H7 (cell line): ENCODE measurements around the gene CCDC127. TPM values are rescaled to one million over a fixed set of nuclear protein-coding genes. Genes with fewer than 3 reads are reported as not detected.

Source experiments
- DNase-seq: peaks from one replicate; pipeline ENCODE4 v3.0.0; 2012
- H3K27me3 ChIP-seq: 2 replicates; pipeline ENCODE4 v1.6.0; 2011; ENCODE audit warnings: mild to moderate bottlenecking, low read length; ENCODE audit not compliant: control insufficient read depth, insufficient read depth
- H3K36me3 ChIP-seq: replicated peaks from 2 replicates; pipeline ENCODE4 v1.5.1; 2011; ENCODE audit warnings: low read length; ENCODE audit not compliant: control insufficient read depth, insufficient read depth
- H3K4me3 ChIP-seq: 2 replicates; pipeline ENCODE4 v1.5.1; 2011; ENCODE audit warnings: low read depth, mild to moderate bottlenecking, control low read depth, low read length, moderate library complexity; ENCODE audit not compliant: insufficient read depth
- total RNA-seq: library from RNA; depleted of rRNA; stranded (reverse); fragments of >200 nt; shearing (Covaris generic); gene quantifications from 2 replicates; pipeline ENCODE4 v1.2.3, GENCODE V29; 2014

Gene CCDC127
- total RNA-seq, 1 experiment from 2014 or later = 3.3 TPM

GRCh38 chr5:159448-160172 is 58.3 kb downstream of the CCDC127 start:
- Histone ChIP-seq H3K27me3 (no peaks in the 10 kb centered on the region), H3K4me3 (no peak overlapping the region), H3K36me3 (peaks cover 29% of the 10 kb centered on the region)
- DNase-seq = peak; percentile 46

DNA sequence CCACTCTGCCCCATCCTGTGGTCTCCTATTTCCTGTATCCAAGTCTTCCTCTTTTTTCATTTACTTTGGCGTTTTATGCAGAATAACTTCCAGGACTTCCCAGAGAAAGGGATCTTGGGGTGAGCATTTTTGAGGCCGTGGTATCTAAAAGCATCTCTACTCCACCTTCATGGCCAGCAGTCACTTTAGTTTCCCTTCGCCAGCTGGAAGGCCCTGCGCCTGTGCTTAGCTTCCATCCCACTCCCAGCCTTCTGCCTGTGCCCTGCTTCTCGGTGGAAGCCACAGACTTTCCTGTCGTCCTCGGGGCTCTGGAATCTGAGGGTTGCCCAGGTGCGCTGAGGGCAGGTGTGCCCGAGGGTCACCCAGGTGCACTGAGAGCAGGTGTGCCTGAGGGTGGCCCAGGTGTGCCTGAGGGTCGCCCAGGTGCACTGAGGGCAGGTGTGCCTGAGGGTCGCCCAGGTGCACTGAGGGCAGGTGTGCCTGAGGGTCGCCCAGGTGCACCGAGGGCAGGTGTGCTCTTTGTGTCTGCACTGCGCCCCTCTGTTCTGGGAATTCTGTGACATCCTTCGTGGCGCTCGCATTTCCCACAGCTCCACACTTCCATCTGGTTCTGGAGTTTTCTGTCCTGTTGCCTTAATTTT is 59.0 kb downstream of the CCDC127 start:
- H3K4me3 ChIP-seq = no peak overlapping the region
- peak; percentile 55 for DNase-seq
- no peaks in the 10 kb centered on the region for H3K27me3 ChIP-seq
- H3K36me3 ChIP-seq = peaks cover 30% of the 10 kb centered on the region

GRCh38 chr5:157801-158200 is 60.2 kb downstream of the CCDC127 start:
- Histone ChIP-seq H3K36me3 (peaks cover 37% of the 10 kb centered on the region), H3K27me3 (no peaks in the 10 kb centered on the region), H3K4me3 (no peak overlapping the region)
- DNase-seq = peak; percentile 41

DNA sequence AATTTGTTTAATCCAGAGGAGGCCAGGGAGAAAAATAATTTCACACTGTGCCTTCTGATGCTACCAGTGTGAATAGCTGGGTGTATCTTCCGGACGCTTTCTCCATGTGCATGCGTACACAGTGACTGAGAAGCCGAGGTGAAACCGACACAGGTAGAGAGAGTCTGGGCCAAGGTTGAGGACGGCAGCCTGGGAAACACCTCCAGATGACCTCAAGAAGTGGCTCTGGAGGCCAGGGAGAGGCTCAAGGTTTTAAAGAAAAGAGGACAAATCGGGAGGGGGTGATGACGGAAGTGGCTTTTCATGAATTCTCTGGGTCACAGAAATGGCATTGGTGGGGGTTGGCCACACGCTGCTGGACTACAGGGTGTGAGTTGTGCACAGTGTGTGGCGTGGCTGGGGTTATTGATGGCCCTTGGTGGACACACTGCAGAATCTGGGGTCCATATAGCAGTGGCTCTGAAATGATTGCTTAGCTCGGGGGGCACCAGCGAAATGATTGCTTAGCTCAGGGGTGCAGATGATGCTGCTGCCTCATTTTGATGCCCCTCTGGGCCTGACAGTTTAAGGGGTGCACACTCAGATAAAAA is 60.7 kb downstream of the CCDC127 start:
- peak; percentile 18 for DNase-seq
- Histone ChIP-seq H3K36me3 (peaks cover 37% of the 10 kb centered on the region), H3K27me3 (no peaks in the 10 kb centered on the region), H3K4me3 (no peak overlapping the region)

DNA sequence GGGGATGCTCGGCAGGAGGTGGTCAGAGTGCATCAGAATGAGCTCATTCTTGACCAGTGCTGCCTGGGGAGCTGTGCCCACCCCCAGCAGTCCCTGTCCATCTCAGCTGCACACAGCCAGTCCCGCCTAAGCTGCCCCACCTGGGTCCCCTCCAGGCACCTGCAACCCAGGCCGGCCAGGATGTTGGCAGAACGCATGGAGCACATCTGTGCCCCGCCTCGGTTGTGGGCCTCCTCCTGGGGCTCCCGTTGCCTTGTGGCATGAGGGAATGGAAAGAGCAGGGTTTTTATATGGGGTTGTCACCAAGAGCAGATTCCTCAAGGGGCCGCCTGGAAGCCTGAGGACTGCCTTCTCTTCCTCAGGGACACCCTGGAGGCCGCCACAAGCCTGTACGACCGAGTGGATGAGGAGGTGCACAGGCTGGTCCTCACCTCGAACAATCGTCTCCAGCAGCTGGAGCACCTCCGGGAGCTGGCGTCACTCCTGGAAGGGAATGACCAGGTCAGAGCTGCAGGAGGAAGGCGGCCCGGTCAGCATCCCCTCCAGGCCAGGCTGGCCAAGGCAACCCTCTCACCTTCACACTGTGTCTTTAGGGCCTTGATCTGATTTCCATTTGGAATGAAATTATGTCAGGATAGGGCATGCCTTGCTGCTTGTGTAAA is 61.4 kb downstream of the CCDC127 start:
- Histone ChIP-seq H3K36me3 (peaks cover 37% of the 10 kb centered on the region), H3K27me3 (no peaks in the 10 kb centered on the region), H3K4me3 (no peak overlapping the region)
- peak; percentile 42 for DNase-seq

GRCh38 chr5:155651-156410 is 62.1 kb downstream of the CCDC127 start:
- H3K27me3 ChIP-seq = no peaks in the 10 kb centered on the region
- peaks cover 38% of the 10 kb centered on the region for H3K36me3 ChIP-seq
- no peak overlapping the region for H3K4me3 ChIP-seq
- peak; percentile 33 for DNase-seq

GRCh38 chr5:154826-155225 is 63.1 kb downstream of the CCDC127 start:
- peak; percentile 30 for DNase-seq
- H3K4me3 ChIP-seq = no peak overlapping the region
- peaks cover 35% of the 10 kb centered on the region for H3K36me3 ChIP-seq
- no peaks in the 10 kb centered on the region for H3K27me3 ChIP-seq

DNA sequence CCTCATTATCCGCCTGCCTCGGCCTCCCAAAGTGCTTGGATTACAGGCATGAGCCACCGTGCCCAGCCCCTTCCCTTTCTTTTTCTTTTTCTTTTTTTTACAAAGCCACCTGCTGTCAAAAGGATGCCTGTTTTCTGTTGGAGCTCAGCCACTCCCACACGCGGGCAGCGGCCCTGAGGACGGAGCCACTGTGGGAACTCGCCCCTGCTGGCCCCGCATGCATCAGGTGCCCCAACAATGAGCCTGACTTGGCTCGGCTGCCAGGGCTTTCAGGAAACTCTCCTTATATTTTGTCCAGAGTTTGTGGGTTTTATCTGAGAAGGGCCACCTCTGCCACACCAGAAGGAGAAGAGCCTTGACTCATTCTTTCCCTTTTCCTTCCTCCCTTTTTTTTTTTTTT is 63.7 kb downstream of the CCDC127 start:
- H3K4me3 ChIP-seq = no peak overlapping the region
- peaks cover 34% of the 10 kb centered on the region for H3K36me3 ChIP-seq
- DNase-seq = peak; percentile 67
- H3K27me3 ChIP-seq = no peaks in the 10 kb centered on the region

- DNase-seq = peak; percentile 19
- H3K36me3 ChIP-seq = peaks cover 34% of the 10 kb centered on the region
- no peak overlapping the region for H3K4me3 ChIP-seq
- no peaks in the 10 kb centered on the region for H3K27me3 ChIP-seq
Observed at GRCh38 chr5:153256-153655, 64.7 kb downstream of the CCDC127 start.

- Histone ChIP-seq H3K27me3 (no peaks in the 10 kb centered on the region), H3K4me3 (no peak overlapping the region), H3K36me3 (peaks cover 34% of the 10 kb centered on the region)
- no peak for DNase-seq
Observed at GRCh38 chr5:152077-152476, 65.9 kb downstream of the CCDC127 start.

DNA sequence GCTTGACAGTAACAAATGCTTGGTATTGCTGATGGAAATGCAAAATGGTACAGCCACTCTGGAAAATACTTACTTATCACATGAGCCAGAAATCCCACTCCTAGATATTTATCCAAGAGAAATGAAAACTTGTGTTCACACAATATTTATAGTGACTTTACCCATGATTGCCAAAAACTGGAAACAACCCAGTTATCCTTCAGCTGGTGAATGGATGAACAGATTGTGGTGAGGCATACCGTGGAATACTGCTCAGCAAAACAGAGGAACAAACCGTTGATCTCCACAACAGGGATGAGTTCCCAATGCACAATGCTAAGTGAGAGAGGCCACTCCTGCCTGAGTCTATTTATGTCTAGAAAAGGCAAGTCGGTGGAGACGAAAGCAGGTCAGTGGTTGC is 67.2 kb downstream of the CCDC127 start:
- Histone ChIP-seq H3K4me3 (no peak overlapping the region), H3K36me3 (peaks cover 29% of the 10 kb centered on the region), H3K27me3 (no peaks in the 10 kb centered on the region)
- DNase-seq = peak; percentile 5

DNA sequence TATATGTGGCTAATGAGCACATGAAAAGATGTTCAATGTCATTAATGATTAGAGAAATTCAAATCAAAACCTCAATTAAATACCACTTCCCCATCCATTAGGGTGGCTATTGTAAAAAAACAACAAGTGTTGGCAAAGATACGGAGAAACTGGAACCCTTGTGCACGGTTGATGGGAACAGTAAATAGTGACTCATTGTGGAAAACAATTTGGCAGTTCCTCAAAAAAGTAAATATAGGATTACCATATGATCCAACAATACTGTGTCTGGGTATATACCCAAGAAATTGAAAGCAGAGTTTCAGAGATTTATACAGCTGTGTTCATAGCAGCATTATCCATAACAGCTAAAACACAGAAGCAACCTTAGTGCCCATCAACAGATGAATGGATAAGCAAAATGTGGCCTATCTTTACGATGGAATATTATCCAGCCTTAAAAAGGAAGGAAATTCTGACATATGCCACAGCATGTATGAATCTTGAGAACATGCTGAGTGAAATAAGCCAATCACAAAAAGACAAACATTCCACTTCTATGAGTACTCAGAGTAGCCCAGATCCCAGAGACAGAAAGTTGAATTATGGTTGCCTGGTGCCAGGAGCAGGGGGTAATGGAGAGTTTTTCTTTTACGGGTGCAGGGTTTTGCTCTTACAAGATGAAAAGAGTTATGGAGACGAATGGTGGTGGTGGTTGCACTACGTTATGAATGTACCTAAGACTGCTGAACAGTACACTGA is 68.0 kb downstream of the CCDC127 start:
- no peak overlapping the region for H3K4me3 ChIP-seq
- H3K36me3 ChIP-seq = peaks cover 27% of the 10 kb centered on the region
- no peak for DNase-seq
- H3K27me3 ChIP-seq = no peaks in the 10 kb centered on the region

DNA sequence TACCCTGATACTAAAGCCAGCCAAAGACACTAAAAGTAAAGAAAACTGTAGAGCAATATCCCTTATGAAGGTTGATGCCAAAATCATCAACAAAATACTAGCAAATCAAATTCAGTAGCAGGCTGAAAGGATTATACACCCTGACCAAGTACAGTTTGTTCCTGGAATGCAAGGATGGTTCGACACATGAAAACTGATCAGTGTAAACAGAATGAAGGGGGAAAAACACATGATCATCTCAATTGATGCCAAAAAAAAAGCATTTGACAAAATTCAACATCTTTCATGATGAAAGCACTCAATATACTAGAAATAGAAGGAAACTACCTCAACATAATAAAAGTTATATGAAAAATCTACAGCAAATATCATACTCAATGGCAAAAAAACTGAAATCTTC is 70.2 kb downstream of the CCDC127 start:
- no peak for DNase-seq
- Histone ChIP-seq H3K27me3 (no peaks in the 10 kb centered on the region), H3K36me3 (peaks cover 31% of the 10 kb centered on the region), H3K4me3 (no peak overlapping the region)
